ENCODE measurements around the gene UBE3B.

UBE3B gene

DNA sequence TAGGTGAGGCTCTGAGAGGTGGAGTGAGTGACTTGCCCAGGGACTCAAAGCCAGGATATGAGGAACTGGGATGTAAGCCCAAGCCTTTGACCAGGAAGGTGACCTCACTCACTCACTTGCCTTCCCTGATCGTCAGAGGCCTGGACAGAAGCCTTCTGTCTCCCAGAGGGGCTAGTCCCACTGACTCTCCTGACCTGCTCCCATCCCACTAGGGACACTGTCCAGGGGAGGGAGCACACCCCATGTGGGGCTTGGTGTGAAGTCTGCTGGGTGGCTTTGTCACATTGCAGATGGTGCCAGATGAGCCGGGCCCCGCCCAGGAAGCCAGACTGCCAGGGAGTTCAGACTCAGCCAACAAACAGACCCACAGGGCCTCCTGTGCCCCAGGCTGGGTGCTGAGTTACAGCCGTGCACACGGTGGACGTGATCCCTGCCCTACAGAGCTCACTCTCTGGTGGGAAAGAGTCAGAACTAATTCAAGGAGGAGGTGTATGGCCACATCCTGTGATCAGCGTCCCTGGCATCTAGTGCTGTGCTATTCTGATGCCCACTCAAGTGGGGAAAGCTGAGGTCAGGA, 67.6 kb downstream of the UBE3B start:
- Histone ChIP-seq H3K9me2 (ENCODE audit: low read depth, low read length) (no peaks in the 10 kb centered on the region), H3K4me3 (ENCODE audit: low read depth, low read length, poor library complexity, severe bottlenecking) (no peak overlapping the region), H3F3A (ENCODE audit: insufficient read depth, low read length) (no peaks in the 10 kb centered on the region), H3K4me2 (ENCODE audit: low read length) (no peak overlapping the region), H3K9me3 (ENCODE audit: low read length) (no peaks in the 10 kb centered on the region), H4K20me1 (ENCODE audit: insufficient read depth, low read length) (no peaks in the 10 kb centered on the region), H3K27me3 (ENCODE audit: insufficient read depth, low read length) (no peaks in the 10 kb centered on the region), H3K79me2 (ENCODE audit: insufficient read depth, low read length) (no peaks in the 10 kb centered on the region), H3K36me3 (ENCODE audit: insufficient read depth, low read length) (no peaks in the 10 kb centered on the region), H3K27ac (ENCODE audit: low read depth, low read length, poor library complexity, severe bottlenecking) (no peak overlapping the region), H3K9ac (ENCODE audit: low read length) (no peak overlapping the region), H3K4me1 (ENCODE audit: insufficient read depth, low read length, severe bottlenecking) (no peaks in the 10 kb centered on the region), H2AFZ (ENCODE audit: low read length) (no peak overlapping the region)
- TF ChIP-seq EZH2 (IDR thresholded peaks at IDR 0.05; ENCODE audit: borderline replicate concordance, low read length): no peak
- TF ChIP-seq, protein P1, sequence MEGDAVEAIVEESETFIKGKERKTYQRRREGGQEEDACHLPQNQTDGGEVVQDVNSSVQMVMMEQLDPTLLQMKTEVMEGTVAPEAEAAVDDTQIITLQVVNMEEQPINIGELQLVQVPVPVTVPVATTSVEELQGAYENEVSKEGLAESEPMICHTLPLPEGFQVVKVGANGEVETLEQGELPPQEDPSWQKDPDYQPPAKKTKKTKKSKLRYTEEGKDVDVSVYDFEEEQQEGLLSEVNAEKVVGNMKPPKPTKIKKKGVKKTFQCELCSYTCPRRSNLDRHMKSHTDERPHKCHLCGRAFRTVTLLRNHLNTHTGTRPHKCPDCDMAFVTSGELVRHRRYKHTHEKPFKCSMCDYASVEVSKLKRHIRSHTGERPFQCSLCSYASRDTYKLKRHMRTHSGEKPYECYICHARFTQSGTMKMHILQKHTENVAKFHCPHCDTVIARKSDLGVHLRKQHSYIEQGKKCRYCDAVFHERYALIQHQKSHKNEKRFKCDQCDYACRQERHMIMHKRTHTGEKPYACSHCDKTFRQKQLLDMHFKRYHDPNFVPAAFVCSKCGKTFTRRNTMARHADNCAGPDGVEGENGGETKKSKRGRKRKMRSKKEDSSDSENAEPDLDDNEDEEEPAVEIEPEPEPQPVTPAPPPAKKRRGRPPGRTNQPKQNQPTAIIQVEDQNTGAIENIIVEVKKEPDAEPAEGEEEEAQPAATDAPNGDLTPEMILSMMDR (IDR thresholded peaks at IDR 0.05; ENCODE audit: low read length): no peak

DNA sequence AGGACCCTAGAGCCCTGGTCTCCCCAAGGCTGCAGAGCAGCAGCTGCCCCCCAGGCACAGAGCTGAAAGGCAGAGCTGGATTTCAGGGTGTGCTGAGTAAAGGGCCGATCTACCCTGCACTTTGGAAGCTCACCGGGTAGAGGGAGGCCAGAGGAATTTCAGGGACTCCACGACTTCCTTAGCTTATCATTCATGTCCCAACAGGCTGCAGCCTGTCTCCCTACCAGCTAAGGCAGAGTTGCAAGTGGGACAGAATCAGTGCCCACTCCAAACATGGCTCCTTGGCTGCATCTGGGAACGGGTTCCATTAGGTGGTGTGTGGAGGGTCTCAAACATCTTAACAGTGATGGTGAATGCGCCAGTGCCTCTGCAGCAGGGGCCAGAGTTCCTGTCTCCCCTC, 68.4 kb downstream of the UBE3B start:
- H3K9ac ChIP-seq (ENCODE audit: low read length): no peak overlapping the region
- H3F3A ChIP-seq (ENCODE audit: insufficient read depth, low read length): no peaks in the 10 kb centered on the region
- H3K27ac ChIP-seq (ENCODE audit: low read depth, low read length, poor library complexity, severe bottlenecking): no peak overlapping the region
- H3K4me1 ChIP-seq (ENCODE audit: insufficient read depth, low read length, severe bottlenecking): no peaks in the 10 kb centered on the region
- no peak for TF ChIP-seq EZH2 (IDR thresholded peaks at IDR 0.05; ENCODE audit: borderline replicate concordance, low read length)
- TF ChIP-seq, protein P1 (IDR thresholded peaks at IDR 0.05; ENCODE audit: low read length): no peak
- H3K27me3 ChIP-seq (ENCODE audit: insufficient read depth, low read length): no peaks in the 10 kb centered on the region
- H3K4me3 ChIP-seq (ENCODE audit: low read depth, low read length, poor library complexity, severe bottlenecking): no peak overlapping the region
- no peak overlapping the region for H3K4me2 ChIP-seq (ENCODE audit: low read length)
- H2AFZ ChIP-seq (ENCODE audit: low read length): no peak overlapping the region
- no peaks in the 10 kb centered on the region for H4K20me1 ChIP-seq (ENCODE audit: insufficient read depth, low read length)
- H3K9me2 ChIP-seq (ENCODE audit: low read depth, low read length): no peaks in the 10 kb centered on the region
- H3K9me3 ChIP-seq (ENCODE audit: low read length): no peaks in the 10 kb centered on the region
- no peaks in the 10 kb centered on the region for H3K36me3 ChIP-seq (ENCODE audit: insufficient read depth, low read length)
- no peaks in the 10 kb centered on the region for H3K79me2 ChIP-seq (ENCODE audit: insufficient read depth, low read length)

DNA sequence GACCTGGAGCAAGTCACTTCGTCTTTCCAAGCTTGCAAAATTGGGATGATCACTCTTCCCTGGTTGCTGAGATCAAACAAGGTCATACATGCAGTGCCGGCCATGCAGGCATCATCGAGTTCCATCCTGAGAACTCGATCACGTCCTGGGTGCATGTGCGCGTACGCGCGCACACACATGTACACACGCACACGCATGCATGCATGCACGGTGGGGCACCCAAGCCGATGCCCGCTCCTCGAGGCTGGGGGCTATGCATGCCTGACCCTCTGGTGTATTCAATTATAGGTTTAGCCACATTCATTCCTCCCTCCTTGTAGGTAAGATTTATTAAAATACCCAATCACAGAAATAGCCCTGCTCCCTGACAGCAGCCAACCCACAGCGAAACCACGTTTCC, 69.9 kb downstream of the UBE3B start:
- no peak for TF ChIP-seq EZH2 (IDR thresholded peaks at IDR 0.05; ENCODE audit: borderline replicate concordance, low read length)
- TF ChIP-seq, protein P1 (IDR thresholded peaks at IDR 0.05; ENCODE audit: low read length): no peak
- H2AFZ ChIP-seq (ENCODE audit: low read length): no peak overlapping the region
- H3K4me1 ChIP-seq (ENCODE audit: insufficient read depth, low read length, severe bottlenecking): no peaks in the 10 kb centered on the region
- H4K20me1 ChIP-seq (ENCODE audit: insufficient read depth, low read length): no peaks in the 10 kb centered on the region
- no peaks in the 10 kb centered on the region for H3K79me2 ChIP-seq (ENCODE audit: insufficient read depth, low read length)
- no peaks in the 10 kb centered on the region for H3K9me2 ChIP-seq (ENCODE audit: low read depth, low read length)
- H3K4me3 ChIP-seq (ENCODE audit: low read depth, low read length, poor library complexity, severe bottlenecking): no peak overlapping the region
- no peak overlapping the region for H3K4me2 ChIP-seq (ENCODE audit: low read length)
- H3K36me3 ChIP-seq (ENCODE audit: insufficient read depth, low read length): no peaks in the 10 kb centered on the region
- no peak overlapping the region for H3K9ac ChIP-seq (ENCODE audit: low read length)
- H3K27ac ChIP-seq (ENCODE audit: low read depth, low read length, poor library complexity, severe bottlenecking): no peak overlapping the region
- no peaks in the 10 kb centered on the region for H3F3A ChIP-seq (ENCODE audit: insufficient read depth, low read length)
- H3K9me3 ChIP-seq (ENCODE audit: low read length): no peaks in the 10 kb centered on the region
- H3K27me3 ChIP-seq (ENCODE audit: insufficient read depth, low read length): no peaks in the 10 kb centered on the region

All from OCI-LY1 (cell line).